PC-3 (cell line): Measurements from ENCODE around the gene TMEM178A. TPM values are rescaled to one million over a fixed set of nuclear protein-coding genes. Genes with fewer than 3 reads are reported as not detected.

Experiments
- ATAC-seq: fragments of 200-7000 bp; cut with Tn5 transposase; 2 replicates; pipeline ENCODE4 v1.9.1; 2020; ENCODE audit warnings: mild to moderate bottlenecking, moderate library complexity
- BruUV-seq: library from RNA; stranded (reverse); fragments of 400-500 nt; replicated peaks from 2 replicates; lab custom pipeline; 2021; lab: Mats Ljungman, UMichigan
- CTCF ChIA-PET: fragments of 300-600 bp; sonication (Branson Sonifier 250); formaldehyde crosslinking; loops from one replicate; lab custom pipeline; 2022; ENCODE audit warnings: antibody characterized with exemption; lab: Charles Lee
- POLR2A ChIA-PET: fragments of 300-600 bp; sonication (Branson Sonifier 250); formaldehyde crosslinking; loops from one replicate; lab custom pipeline; 2022; ENCODE audit warnings: antibody characterized with exemption; ENCODE audit not compliant: unreplicated experiment; lab: Charles Lee
- DNase-seq: peaks from one replicate; pipeline ENCODE4 v3.0.0-alpha.2; 2015
- H2AFZ ChIP-seq: fragments of 300-600 bp; sonication (generic); 2 replicates; pipeline ENCODE4 v1.6.0; 2016; ENCODE audit warnings: antibody characterized with exemption, low read length
- H3F3A ChIP-seq: fragments of 300-600 bp; sonication (generic); one replicate; pipeline ENCODE4 v1.6.0; 2017; ENCODE audit warnings: antibody characterized with exemption, low read length, control low read depth, mild to moderate bottlenecking; ENCODE audit not compliant: unreplicated experiment
- H3K27ac ChIP-seq: fragments of 300-600 bp; sonication (generic); 2 replicates; pipeline ENCODE4 v1.5.1; 2016; ENCODE audit warnings: mild to moderate bottlenecking, low read length
- H3K27me3 ChIP-seq: fragments of 300-600 bp; sonication (generic); 2 replicates; pipeline ENCODE4 v1.6.1; 2016; ENCODE audit warnings: low read length, mixed read lengths
- H3K36me3 ChIP-seq: fragments of 300-600 bp; sonication (generic); 2 replicates; pipeline ENCODE4 v1.6.1; 2016; ENCODE audit warnings: low read depth, mixed run types, low read length, mixed read lengths
- H3K4me1 ChIP-seq: fragments of 300-600 bp; sonication (generic); 2 replicates; pipeline ENCODE4 v1.5.1; 2016; ENCODE audit warnings: low read length; ENCODE audit not compliant: insufficient read depth
- H3K4me2 ChIP-seq: fragments of 300-600 bp; sonication (generic); 2 replicates; pipeline ENCODE4 v1.6.0; 2016; ENCODE audit warnings: low read length
- H3K4me3 ChIP-seq: fragments of 300-600 bp; sonication (generic); 2 replicates; pipeline ENCODE4 v1.5.1; 2016; ENCODE audit warnings: mild to moderate bottlenecking, low read length, mixed read lengths
- H3K79me2 ChIP-seq: fragments of 300-600 bp; sonication (generic); 2 replicates; pipeline ENCODE4 v1.6.1; 2017; ENCODE audit warnings: low read length, mixed read lengths
- H3K9ac ChIP-seq: fragments of 300-600 bp; sonication (generic); 2 replicates; pipeline ENCODE4 v1.6.0; 2016; ENCODE audit warnings: mild to moderate bottlenecking, low read length
- H3K9me2 ChIP-seq: fragments of 300-600 bp; sonication (generic); replicated peaks from 2 replicates; pipeline ENCODE4 v1.6.1; 2016; ENCODE audit warnings: mixed run types, low read length, mixed read lengths
- H3K9me3 ChIP-seq: fragments of 300-600 bp; sonication (generic); 2 replicates; pipeline ENCODE4 v1.6.1; 2016; ENCODE audit warnings: low read length, mixed read lengths
- H4K20me1 ChIP-seq: fragments of 300-600 bp; sonication (generic); 2 replicates; pipeline ENCODE4 v1.6.1; 2016; ENCODE audit warnings: low read length, mixed read lengths
- CTCF ChIP-seq: fragments of 300-600 bp; sonication (generic); conservative IDR thresholded peaks from 2 replicates; pipeline ENCODE4 v1.5.1; 2017; ENCODE audit warnings: antibody characterized with exemption, low read depth, mild to moderate bottlenecking, low read length
- EZH2 ChIP-seq: fragments of 300-600 bp; sonication (generic); IDR thresholded peaks from one replicate; pipeline ENCODE4 v1.6.1; 2017; ENCODE audit warnings: antibody characterized with exemption, mild to moderate bottlenecking, low read length; ENCODE audit not compliant: unreplicated experiment
- EZH2phosphoT487 ChIP-seq: fragments of 300-600 bp; sonication (generic); IDR thresholded peaks from 2 replicates; pipeline ENCODE4 v1.6.1; 2018; ENCODE audit warnings: mild to moderate bottlenecking, antibody characterized with exemption, low read length, borderline replicate concordance
- intact Hi-C: fragments of 100-400 bp; cut with micrococcal nuclease; formaldehyde crosslinking; loops from 2 replicates; pipeline ENCODE4 v1.9.0; 2023
- total RNA-seq: library from RNA; depleted of rRNA; stranded (reverse); fragments of >200 nt; gene quantifications from 2 replicates; pipeline ENCODE4 v1.2.3, GENCODE V29; 2014

TMEM178A gene
- total RNA-seq, 1 experiment from 2014 or later: 0.33 TPM

GRCh38 chr2:39666491-39667101 is 879 bp downstream of the TMEM178A start:
- no TSS peak for BruUV-seq
- no peak overlapping the region for H3K27ac ChIP-seq
- peak overlapping the region; percentile 63 for H2AFZ ChIP-seq
- peaks cover 19% of the 10 kb centered on the region for H3K27me3 ChIP-seq
- H3K4me3 ChIP-seq: peak overlapping the region; percentile 54
- ChIA-PET POLR2A (no interaction called here), CTCF (no interaction called here)
- TF ChIP-seq EZH2 (no peak), EZH2phosphoT487 (no peak), CTCF (no peak)
- H3K36me3 ChIP-seq: no peaks in the 10 kb centered on the region
- no peak for DNase-seq
- H3K4me2 ChIP-seq: peak overlapping the region; percentile 77
- H3K9me3 ChIP-seq: no peaks in the 10 kb centered on the region
- peak; percentile 68 for ATAC-seq
- intact Hi-C loops: no loop called here
- H4K20me1 ChIP-seq: no peaks in the 10 kb centered on the region
- H3F3A ChIP-seq: no peaks in the 10 kb centered on the region
- no peaks in the 10 kb centered on the region; the same call in 1 of the 2 replicates for H3K4me1 ChIP-seq
- H3K9me2 ChIP-seq: no peaks in the 10 kb centered on the region
- no peak overlapping the region for H3K9ac ChIP-seq
- no peaks in the 10 kb centered on the region for H3K79me2 ChIP-seq

GRCh38 chr2:39667104-39667885 is 1.6 kb downstream of the TMEM178A start:
- POLR2A ChIA-PET: no interaction called here
- no peaks in the 10 kb centered on the region for H3K9me3 ChIP-seq
- no peaks in the 10 kb centered on the region; the same call in 1 of the 2 replicates for H3K4me1 ChIP-seq
- H3K27ac ChIP-seq: no peak overlapping the region
- H4K20me1 ChIP-seq: no peaks in the 10 kb centered on the region
- intact Hi-C loops: no loop called here
- H3K4me2 ChIP-seq: peak overlapping the region; percentile 77; the same call in 1 of the 2 replicates
- H3K36me3 ChIP-seq: no peaks in the 10 kb centered on the region
- no TSS peak for BruUV-seq
- H3K27me3 ChIP-seq: peaks cover 19% of the 10 kb centered on the region
- H3F3A ChIP-seq: no peaks in the 10 kb centered on the region
- DNase-seq (no peak), ATAC-seq (no peak)
- no peaks in the 10 kb centered on the region for H3K79me2 ChIP-seq
- TF ChIP-seq CTCF (no peak), EZH2phosphoT487 (no peak), EZH2 (no peak)
- H3K9me2 ChIP-seq: no peaks in the 10 kb centered on the region
- H3K4me3 ChIP-seq: no peak overlapping the region
- no peak overlapping the region for H2AFZ ChIP-seq
- CTCF ChIA-PET: no interaction called here
- H3K9ac ChIP-seq: no peak overlapping the region

GRCh38 chr2:39667886-39668276 is 2.2 kb downstream of the TMEM178A start:
- no peak for TF ChIP-seq CTCF
- no peak for TF ChIP-seq EZH2
- no peak for TF ChIP-seq EZH2phosphoT487
- ChIA-PET POLR2A (no interaction called here), CTCF (no interaction called here)

More at GRCh38 chr2:39667886-39668276, 2.2 kb downstream of the TMEM178A start:
- Histone ChIP-seq H3F3A (no peaks in the 10 kb centered on the region), H2AFZ (no peak overlapping the region), H3K79me2 (no peaks in the 10 kb centered on the region), H3K9ac (no peak overlapping the region), H3K36me3 (no peaks in the 10 kb centered on the region), H4K20me1 (no peaks in the 10 kb centered on the region), H3K9me2 (no peaks in the 10 kb centered on the region), H3K4me1 (no peaks in the 10 kb centered on the region; the same call in 1 of the 2 replicates), H3K9me3 (no peaks in the 10 kb centered on the region), H3K27me3 (peaks cover 19% of the 10 kb centered on the region), H3K4me2 (no peak overlapping the region), H3K27ac (no peak overlapping the region), H3K4me3 (no peak overlapping the region)
- no peak for DNase-seq
- intact Hi-C loops: no loop called here
- no peak for ATAC-seq
- no TSS peak for BruUV-seq
